Amniotic stem cell (primary cell): ENCODE results near the gene LRMDA.
"Not testable (repeated sequence)": the region's sequence is repeated elsewhere in the genome, so short reads cannot be mapped to it uniquely, and the experiment has no call there.

Experiments used
- DNase-seq: peaks from one replicate; lab custom pipeline; 2025; lab: John Stamatoyannopoulos, UW

Gene LRMDA

GRCh38 chr10:76049581-76050290 is 618.3 kb downstream of the LRMDA start:
- DNase-seq: no peak

- no peak for DNase-seq
Measured at GRCh38 chr10:76050291-76050625, 618.8 kb downstream of the LRMDA start.

DNA sequence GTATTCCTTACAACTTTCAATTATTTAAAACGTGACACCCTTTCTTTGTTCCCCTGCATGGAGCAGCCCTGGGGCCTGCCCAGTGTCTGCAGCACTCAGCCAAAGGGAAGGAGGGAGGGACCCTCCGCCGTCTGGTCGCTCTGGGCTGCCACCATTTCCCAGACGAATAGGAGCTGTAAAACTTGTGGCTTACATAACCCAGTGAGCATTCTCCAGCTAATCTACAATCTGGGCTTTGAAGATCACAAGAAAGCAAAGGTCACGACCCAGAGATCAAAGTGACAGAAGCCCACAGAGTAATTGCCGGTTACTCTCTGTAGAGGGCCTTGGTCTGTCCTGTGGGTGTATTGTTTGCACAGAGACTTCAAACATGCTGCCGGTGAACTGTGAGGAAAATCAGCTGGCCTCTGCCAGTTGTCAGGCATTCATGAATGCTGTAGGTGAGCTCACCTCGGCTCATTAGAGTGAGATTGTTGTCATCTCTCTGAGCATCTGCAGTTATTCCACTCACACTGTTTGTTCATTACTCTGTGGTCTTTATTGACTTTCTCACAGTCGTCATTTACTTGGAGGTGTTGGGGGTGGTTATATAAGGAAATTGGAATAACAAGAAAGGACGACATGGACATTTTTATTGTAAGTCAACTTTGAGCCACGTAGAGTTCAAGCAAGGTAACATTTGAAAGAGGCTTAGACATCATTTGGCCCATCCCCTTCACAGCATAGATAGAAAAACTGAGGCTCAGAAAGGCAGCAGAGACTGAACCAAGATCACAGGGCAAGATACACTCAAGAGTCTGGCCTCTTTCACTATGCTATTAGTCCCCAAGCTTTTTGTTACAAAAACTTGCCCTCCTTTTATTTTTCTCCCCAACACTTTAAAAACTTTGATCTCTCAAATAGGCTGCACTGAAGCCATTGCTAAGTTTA is 619.8 kb downstream of the LRMDA start:
- DNase-seq: no peak

- no peak for DNase-seq
Measured at GRCh38 chr10:76052682-76053503, 621.5 kb downstream of the LRMDA start.

- DNase-seq: no peak
Measured at GRCh38 chr10:76055466-76055865, 624.0 kb downstream of the LRMDA start.

DNA sequence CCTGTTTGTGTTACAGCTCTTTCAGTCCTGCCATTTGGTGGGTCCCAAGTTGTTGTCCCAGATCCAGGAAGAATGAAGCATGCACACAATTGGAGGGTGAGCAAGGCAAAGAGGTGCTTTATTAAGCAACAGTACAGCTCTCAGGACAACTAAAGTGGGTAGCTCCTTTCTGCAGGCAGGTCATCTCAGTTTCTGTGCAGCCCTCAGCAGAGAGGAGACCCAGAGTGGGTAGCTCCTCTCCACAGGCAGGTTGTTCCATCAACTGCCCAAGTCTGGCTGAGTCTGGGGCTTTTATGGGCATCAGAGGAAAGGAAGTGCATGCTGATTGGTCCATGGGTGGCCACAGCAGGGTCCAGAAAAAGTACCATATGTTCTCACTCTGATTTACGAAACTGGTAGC is 624.5 kb downstream of the LRMDA start:
- no peak for DNase-seq

DNA sequence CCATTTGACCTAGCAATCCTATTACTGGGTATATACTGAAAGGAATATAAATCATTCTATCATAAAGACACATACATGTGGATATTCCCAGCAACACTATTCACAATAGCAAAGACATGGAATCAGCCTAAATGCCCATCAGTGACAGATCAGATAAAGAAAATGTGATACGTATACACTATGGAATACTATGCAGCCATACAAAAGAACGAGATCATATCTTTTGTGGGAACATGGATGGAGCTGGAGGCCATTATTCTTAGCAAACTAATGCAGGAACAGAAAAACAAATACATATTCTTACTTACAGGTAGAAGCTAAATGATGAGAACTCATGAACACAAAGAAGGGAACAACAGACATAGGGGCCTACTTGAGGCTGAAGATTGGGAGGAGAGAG is 629.6 kb downstream of the LRMDA start:
- not testable (repeated sequence) for DNase-seq

GRCh38 chr10:76066457-76066856 is 635.0 kb downstream of the LRMDA start:
- DNase-seq: no peak

- no peak for DNase-seq
Measured at GRCh38 chr10:76067447-76067846, 636.0 kb downstream of the LRMDA start.

DNA sequence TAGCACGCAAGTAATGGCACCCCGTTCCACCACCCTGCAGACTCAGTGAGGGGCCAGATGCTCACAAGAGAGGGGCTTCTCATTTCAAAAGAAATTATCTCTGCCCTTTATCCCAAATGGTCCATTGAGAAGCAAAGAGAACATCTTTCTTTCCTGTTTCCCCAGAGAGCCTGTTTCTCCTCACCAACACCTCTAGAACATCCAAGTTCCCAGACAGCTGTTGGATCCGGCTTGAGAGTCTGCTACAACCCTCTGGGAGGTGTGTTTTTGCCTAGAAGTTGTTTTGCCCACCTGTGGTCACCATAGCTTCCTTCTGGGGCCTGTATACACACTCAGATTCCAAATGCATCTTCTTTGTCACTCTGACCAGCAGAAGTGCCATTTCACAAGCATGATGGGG is 637.4 kb downstream of the LRMDA start:
- DNase-seq: no peak

DNA sequence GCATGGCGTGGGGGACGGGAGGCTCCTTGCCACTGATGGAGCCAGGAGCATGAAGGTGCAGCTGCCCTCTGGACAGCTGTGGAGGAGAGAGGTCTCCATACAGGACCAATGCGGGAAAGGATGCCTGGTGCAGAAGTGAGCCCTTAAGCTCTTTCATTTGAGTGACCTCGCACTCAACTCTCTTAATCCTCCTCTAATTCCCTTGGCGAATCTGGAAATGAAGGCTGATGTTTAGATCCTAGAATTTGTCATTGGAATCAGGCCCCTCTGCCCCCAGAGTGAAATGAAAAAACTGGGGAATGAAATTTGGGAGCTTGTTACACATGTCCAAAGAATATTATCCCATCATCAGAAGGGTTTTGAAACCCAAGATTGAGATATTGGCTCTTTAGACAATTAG is 639.5 kb downstream of the LRMDA start:
- DNase-seq: no peak

GRCh38 chr10:76071653-76072365 is 640.4 kb downstream of the LRMDA start:
- DNase-seq: no peak

DNA sequence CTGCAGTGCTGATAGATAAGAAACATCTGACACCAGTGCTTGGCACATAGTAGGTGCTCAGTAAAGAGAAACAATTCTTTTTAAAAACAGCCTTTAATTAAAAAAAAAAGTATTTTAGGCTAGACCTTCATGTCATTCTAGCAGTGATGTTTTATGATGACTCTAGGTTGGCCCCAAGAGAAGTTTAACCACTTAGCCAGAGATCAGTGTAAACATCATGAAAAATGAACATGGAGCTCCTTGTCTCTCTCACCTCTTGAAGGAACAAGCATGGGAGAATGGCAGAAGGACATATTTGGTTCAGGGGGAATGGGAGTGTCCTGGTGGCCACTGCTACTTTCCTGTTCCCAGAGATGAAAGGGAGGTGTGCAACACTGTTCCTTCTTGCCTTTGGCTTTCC is 641.0 kb downstream of the LRMDA start:
- DNase-seq: no peak

DNA sequence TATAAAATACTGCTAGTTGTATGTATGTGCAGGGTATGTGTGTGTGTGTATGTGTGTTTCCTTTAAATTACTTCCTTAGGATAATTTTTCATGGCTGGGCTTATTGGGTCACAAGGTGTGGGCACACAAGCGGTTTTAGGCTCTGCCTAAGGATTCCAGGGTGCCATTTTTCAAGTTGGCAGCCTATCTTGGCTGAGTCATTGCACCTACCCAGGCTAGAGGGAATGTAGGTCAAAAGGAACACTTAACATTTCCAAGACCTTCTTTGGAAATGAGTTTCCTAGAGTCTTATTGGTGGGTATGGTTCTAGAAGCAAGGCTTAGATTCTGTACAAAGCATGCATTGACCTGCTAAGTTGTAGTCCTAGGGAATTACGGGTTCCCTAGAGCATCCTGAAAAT is 642.1 kb downstream of the LRMDA start:
- no peak for DNase-seq

- DNase-seq: no peak
Measured at GRCh38 chr10:76074659-76075058, 643.2 kb downstream of the LRMDA start.

GRCh38 chr10:76080451-76080850 is 649.0 kb downstream of the LRMDA start:
- no peak for DNase-seq

GRCh38 chr10:76080991-76081390 is 649.6 kb downstream of the LRMDA start:
- DNase-seq: no peak

DNA sequence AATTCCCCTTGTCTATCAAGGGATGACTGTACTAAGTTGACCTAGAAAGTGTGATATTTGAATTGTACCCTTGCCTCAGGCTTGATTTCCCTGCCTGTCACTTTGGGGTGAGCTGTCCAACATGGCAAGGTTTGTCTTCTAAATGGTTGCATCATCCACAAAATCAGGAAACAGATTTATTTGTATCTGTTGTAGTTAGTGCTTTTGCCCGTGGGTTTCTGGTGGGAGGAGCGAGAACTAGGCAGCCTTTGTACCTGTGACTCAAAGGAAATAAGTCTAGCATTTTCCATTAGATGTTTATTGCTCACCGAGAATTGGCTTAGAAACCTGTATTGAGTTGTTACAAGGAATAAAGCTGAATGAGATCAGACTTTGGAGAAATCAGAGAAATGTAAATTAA is 650.8 kb downstream of the LRMDA start:
- DNase-seq: no peak

DNA sequence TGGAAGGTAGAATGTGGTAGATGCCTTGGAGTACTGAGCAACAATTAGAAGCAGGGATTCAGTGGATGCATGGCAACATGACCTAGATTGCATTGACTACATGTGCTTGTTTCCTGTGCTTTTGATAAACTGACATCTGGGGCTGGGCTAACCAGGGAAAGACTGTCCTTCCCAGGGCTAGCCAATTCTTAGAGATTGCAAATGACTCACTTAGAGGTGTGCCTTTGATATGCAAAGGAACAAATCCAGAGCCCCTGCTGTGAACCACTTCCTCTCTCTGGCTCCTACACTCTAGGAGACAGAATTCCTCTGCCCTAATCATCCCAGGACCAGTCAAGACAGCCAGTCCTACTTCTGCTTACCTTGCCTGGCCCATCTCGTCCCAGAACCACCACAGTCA is 651.5 kb downstream of the LRMDA start:
- DNase-seq: no peak

- no peak for DNase-seq
Measured at GRCh38 chr10:76085002-76085816, 653.8 kb downstream of the LRMDA start.

- DNase-seq: no peak
Measured at GRCh38 chr10:76085817-76086167, 654.4 kb downstream of the LRMDA start.
